Right renal pelvis (tissue), 4 donors: ENCODE data around the gene RALBP1. TPM values are rescaled to one million over a fixed set of nuclear protein-coding genes. Genes with fewer than 3 reads are reported as not detected.

Experiments
- DNase-seq, 4 donors: peaks; one replicate each; pipeline ENCODE4 v3.0.0-alpha.2; 2013; ENCODE audit warnings: low read depth in 4 of 4, low spot score in 3 of 4, missing footprints in 1 of 4
- polyA plus RNA-seq, 4 donors: library from polyadenylated mRNA; unstranded; fragments of 120-200 nt; gene quantifications; one replicate each; pipeline ENCODE4 v1.2.1, GENCODE V29; 2013; ENCODE audit not compliant: insufficient read length in 4 of 4

RALBP1 gene
- polyA plus RNA-seq, 4 donors, result 74.3 to 84.4 (median 79.1) TPM

DNA sequence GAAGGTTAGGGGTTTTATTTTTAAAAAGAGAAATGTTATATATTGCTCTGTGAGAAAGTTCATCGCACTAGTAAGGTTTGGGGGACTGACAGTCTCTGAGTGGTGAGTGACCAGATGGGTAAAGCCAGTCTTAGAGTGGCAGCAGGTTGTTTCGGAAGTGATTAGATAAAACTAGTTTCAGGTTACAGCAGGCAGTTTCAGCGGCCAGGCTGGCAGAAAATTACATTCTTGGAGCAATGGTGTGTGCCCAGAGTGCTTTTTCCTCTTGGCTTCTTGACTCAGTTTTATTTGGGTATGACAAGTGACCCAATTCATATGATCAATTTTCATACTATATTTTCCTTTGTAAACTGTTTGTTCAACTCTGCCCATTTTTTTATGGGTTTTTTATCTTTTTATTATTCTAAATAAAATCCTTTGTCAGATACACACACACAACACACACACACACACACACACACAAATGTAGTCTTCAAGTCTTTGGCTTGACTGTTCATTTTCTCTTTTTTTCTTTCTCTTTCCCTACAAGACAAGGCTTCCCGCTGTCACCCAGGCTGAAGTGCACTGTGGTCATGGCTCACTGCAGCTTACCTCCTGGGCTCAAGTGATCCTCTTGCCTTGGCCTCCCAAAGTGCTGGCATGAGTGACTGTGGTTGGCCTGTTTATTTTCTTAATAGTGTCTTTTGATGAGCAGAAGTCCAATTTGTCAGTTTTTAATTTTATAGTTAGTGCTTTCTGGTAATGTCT, 30.9 kb downstream of the RALBP1 start:
- no peak for DNase-seq

DNA sequence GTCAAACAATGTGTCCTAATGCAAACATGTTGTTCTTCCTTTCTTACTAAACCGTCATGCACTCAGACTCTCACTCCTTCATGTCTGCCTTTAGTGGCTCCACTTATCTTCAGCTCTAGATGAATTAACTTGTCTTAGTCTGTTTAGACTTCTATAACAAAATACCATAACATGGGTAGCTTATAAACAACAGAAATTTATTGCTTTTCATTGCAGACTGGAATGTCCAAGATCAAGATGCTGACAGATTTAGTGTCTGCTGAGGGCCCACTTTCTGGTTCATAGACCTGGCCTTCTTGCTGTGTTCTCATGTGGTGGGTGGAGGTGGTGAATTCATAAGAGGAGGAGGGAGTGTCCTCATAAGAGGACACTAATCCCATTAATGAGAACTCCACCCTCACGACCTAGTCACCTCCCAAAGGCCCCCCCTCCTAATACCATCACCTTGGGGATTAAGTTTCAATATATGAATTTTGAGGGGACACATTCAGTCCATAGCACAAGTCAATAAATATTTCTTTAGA, 32.3 kb downstream of the RALBP1 start:
- no peak for DNase-seq

DNA sequence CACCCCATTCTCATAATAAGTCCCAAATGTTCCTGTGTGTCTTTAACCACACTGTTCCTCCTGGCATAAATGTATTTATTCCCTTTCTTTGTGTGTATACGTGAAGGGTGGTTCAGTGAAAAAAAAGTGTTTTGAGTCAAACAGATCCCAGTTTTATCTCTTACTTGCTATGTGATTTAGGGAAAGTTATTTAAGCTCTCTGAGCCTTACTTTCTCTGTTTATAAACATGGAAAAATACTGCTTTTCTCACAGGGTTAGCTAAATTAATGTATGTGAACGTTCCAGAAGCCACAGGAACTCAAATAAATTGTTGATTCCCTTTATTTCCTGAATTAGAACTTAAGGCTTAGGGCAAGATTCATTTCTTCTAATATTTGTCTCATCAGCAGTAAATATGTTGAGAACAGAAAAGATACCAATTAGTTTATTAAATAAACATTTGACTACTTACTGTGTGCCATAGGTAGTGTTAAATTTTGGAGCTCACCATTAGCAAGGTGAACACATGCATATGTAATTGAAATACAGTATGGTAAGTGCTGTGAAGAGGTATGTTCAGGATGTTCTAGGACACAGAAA, 33.2 kb downstream of the RALBP1 start:
- no peak for DNase-seq

DNA sequence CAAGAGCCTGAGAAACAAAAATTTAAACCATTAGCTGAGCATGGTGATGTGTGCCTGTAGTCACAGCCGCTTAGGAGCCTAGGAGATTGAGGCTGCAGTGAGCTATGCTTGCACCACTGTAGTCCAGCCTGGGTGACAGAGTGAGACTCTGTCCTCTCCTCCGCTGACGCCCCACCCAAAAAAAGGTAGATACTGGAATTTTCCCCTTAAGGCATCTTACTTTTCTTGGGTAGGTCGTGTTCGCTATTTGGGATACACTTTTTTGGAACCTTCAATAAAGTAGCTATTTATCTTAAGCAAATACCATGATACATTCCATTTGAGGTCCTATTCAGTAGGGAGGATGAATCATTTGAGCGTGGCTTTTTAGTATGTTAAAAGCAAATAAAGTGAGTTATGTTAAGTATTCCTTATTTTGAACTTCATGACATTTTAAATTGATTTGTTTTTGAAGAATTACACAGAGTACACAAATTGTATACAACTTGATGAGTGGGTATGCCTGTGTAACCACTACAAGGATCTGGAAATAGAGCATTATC, 38.7 kb downstream of the RALBP1 start:
- no peak for DNase-seq

DNA sequence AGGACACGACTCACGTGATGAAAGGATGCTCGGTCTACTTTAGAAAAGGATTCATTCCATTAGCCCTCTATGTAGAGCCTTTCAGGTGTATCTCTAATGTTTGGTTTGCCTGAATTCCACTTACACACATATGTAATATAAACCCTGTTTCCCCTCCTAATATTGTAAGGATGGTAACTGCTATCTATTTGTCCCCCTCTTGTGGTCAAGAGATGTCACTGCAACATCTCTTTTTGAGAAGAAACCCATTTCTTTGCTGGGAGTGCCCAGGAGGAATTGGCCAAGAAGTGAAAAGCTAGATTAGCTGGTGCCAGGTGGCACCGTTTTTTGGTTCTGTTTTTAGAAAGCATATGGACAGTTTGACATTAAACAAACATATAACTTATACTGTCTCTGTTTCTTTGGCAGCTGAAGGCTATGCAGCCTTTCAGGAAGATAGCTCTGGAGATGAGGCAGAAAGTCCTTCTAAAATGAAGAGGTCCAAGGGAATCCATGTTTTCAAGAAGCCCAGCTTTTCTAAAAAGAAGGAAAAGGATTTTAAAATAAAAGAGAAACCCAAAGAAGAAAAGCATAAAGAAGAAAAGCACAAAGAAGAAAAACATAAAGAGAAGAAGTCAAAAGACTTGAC, 41.2 kb downstream of the RALBP1 start:
- peak in 1 of 4 donors; percentile 23 for DNase-seq

DNA sequence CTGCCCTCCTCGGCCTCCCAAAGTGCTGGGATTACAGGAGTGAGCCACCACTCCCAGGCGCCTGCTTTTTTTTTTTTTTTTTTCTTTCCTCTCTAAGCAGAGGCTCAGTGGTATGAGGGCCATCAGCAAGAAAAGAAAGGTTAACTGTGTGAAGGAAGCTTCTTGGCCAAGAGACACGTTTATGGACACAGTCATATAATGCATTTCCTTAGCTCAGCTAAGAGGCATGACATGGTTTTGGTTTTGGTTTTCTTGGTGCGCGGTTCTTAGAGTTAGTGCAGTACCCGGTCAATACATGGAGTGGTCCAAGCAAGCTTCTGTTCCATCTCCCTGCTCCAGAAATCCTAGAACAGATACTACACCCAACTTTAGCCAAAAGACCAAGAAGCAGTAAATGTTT, 42.6 kb downstream of the RALBP1 start:
- DNase-seq, result no peak

DNA sequence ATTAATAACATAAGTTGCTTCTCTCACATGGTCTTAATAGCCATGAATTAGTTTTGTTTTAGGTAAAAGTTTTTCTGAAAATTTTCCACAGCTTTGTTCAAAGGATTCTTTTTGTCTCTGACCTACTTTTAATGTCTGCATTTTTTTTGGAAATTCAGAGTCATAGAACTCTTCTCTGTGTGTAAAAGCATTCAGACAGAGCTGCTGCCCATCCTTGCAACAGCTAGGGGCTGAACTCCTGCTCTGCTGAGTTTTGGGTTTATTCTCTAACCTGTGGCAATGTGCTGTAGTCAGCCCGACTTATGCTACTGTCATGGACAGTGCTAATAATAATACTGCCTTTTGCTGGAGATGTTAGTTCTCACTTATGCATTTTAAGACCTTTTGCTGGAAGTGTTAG, 44.1 kb downstream of the RALBP1 start:
- no peak for DNase-seq

DNA sequence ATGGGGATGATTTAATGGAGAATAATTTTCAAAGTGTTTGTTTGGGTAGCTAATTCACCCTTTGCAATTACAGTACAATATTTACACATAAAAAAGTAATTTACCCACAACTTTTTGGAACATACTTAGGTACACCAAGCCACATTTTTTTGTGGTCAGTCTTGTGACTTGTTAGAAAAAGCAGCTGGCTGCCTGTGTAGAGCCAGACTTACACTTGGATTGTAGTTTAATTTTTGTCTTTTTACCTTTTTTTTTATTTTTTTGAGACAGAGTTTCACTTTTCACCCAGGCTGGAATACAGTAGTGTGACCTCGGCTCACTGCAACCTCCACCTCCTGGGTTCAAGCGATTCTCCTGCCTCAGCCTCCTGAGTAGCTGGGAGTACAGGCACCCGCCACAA, 45.4 kb downstream of the RALBP1 start:
- DNase-seq, result no peak

DNA sequence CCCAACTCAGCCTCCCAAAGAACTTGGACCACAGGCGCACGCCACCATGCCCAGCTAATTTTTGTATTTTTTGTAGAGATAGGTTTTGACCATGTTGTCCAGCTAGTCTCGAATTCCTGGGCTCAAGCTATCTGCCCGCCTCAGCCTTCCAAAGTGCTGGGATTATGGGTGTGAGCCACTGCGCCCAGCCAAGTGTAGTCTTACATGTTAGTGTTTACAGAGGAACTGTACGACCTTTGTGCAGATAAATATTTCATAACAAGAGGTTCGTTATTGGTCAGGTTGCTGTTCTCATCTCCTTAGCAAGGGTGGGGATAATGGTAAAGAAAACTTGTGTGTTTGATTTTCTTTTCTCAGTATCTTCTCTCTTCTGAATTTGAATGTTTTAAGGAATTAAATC, 46.5 kb downstream of the RALBP1 start:
- no peak for DNase-seq

DNA sequence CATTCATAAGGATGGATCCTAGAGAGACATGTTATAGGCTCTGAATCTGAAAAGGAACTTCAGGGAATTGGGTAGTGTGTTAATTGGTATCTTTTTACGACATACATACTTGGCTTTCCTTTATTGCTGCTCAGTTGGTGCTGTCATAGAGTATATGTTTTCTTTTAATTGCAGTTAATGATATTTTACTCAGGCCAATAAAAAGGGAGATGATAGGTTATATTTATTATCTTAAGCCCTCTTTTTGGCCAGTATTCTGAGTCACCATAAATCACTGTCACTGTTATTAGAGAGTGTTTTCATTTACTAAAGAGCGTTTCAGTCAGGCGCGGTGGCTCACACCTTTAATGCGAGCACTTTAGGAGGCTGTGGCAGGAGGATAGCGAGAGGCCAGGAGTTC, 47.6 kb downstream of the RALBP1 start:
- DNase-seq, result no peak

DNA sequence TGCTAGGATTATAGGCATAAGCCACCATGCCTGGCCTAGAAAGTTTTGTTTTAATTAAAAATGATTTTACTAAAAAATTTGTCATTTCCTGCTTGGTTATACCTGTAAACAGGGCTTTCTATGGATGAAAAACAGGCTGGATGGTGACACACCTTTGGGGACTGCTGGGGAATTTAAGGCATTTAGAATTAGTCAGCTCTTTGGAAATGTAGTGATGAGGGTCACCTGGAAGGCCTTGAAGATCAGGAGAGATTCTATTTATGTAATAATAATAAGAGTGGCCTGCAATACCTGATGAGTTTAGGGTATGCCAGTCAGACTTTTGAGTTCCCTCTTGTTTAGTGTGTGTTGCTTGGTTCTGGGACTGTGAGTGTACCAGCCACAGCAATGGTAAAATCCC, 51.1 kb downstream of the RALBP1 start:
- no peak for DNase-seq

DNA sequence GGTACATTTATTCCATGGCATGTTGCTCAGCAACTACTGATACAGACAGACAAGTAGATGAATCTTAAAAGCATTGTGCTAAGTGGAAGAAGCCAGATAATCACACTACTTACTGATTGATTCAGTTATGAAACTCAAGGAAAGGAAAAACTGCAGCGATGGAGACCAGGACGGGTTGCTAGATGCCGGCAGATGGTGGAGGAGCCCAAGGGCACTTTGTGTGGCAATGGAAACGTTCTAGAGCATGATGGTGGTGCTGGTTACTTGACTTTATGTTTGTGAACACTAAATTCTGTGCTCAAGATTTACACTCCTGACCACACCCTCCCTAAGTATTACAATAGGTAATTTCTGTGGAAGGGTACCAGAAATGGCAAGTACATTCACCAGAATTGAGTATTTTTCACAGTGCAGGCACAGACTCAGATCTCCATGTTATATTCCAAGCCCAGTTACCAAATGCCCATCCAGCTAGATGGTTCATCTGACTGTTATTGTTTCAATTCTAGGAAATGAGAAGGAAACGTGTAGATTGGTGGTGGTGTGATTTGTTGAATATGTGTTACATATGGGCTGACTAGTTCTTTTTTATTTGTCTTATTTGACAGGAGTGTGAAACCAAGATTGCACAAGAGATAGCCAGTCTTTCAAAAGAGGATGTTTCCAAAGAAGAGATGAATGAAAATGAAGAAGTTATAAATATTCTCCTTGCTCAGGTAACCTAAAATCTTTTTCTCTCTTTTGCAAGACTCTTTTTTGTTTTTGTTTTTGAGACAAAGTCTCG, 55.1 kb downstream of the RALBP1 start:
- no peak for DNase-seq

DNA sequence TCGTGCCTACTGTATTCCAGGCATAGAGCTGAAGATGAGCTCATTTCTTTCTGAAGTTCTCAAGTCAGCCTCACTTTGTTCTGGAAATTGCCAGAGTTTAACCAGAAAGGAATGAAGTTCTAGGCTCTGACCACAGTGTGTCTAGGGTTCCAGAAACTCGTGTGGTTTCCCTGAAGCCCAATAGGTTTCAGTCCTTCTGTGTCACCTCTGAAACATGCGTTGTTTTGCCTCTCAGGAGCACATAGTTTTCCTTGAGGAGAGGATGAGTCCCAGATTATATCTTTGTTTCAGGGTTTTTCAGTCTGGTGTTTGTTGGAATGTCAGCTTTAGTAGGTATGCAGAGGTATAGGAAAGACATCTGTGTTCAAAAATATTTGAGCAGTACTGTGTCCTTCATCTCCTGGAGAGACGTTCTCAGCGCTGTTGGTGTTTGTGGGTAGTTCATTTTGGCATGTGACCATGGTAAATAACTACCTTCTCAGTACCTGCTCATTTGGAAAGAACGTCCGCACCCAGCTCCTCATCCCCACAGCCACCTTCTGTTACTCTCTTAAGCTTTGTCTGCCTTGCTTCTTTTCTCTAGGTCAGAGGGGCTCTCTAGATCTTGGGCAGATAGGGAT, 56.6 kb downstream of the RALBP1 start:
- no peak for DNase-seq

DNA sequence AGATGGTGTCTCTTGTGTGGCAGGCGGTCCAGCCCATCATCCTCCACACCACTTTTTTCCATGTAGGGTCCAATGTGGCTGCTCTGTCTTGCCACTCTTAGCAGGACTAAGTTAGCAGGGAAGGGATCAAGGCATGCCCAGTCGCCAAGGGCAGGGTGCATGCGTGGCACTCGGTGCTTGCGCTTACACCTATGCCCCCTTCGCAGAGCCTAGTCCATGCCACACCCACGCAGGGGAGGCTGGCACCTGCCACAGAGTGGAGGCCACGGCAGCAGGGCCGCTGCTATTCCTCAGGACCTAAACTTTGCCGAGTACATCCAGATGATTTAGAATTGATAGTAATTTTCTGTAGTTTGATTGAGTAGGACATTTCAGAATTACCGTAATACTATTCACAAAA, 59.5 kb downstream of the RALBP1 start:
- no peak for DNase-seq

DNA sequence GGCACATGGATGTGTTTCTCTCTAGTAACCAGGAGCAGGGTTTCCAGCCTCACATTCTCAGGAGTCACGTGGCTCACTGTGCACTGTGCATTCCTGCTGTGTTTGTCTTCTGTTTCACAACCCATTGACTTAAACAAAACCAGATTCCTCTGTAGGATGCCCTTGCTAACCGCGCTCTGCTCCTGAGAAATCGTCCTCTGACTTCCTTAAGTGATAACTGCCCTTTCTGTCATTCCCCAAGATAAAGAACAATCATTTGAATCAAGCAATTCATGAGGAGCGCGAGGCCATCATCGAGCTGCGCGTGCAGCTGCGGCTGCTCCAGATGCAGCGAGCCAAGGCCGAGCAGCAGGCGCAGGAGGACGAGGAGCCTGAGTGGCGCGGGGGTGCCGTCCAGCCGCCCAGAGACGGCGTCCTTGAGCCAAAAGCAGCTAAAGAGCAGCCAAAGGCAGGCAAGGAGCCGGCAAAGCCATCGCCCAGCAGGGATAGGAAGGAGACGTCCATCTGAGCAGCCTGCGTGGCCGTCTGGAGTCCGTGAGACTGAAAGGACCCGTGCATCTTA, 60.2 kb downstream of the RALBP1 start:
- DNase-seq, result no peak

DNA sequence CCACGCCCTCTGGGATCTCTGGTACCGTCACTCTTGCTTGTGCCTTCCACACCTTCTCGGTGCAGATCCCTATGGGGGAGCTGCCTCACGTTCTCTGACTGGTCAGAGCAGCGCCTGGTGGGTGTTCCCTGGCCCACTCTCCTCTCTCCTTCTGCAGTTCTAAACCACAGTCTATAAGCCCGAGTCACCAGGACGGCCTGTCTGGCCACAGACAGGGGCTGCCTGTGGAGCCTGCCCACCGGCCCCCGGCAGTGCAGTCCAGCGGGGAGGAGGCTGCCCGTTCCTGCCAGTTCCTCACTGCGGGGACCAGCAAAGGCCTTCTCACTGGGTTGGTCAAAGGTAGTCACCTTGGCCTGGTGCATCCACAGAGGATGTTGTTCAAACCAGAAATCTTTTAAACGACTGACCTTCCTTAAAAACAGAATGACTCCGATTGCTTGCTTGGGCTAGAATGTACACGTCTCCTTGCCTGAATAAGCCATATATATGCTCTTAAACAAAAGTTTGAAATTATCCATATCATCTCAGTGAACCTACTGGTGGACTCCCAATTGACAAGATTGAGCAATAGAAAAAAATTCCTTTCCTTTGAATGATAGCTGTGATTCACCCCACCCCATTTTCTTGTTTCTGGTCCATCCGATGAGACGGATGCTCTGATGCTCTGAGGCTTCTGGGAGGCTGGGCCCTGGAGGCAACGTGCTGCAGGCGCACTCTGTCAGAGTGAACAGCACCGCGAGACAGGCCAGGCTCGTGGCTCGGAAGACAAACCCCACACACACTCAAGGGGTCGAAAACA, 61.2 kb downstream of the RALBP1 start:
- DNase-seq, result no peak

DNA sequence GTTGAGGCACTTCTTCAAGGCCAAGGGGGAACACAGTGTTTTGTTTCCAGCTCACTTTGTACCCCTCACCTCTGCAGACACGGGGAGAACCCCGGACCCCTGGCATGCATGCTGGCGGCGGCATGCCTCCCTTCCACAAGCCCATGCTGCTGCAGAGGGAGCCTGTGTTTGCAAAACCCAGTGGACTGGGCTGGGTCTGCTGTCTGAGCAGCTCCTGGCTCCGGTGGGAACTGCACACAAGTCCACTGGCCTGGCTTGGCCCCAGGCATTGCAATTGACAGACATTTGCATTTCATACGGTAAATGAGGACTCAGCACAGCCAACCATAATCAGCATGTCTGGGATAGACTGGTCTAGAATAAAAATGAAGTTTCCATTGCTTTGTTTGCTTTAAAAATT, 62.4 kb downstream of the RALBP1 start:
- DNase-seq, result no peak

DNA sequence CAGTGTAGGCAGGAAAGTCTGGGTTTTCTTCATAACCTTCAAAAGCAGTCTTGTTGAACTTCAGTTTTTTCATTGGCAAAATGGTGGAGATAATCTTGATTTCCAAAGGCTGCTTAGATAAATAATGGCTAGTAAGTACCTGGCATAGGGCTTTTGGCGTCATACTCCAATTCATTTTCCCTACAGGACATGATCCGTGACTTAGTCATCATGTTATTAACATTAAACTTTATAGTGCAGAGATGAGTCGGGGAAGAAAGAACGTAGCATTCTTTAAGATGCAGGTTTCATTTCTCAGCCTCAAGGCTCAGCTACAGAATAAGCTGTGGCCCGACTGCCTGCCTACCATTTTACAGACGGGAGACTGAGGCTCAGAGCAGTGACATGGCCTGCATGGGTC, 64.0 kb downstream of the RALBP1 start:
- DNase-seq, result no peak

DNA sequence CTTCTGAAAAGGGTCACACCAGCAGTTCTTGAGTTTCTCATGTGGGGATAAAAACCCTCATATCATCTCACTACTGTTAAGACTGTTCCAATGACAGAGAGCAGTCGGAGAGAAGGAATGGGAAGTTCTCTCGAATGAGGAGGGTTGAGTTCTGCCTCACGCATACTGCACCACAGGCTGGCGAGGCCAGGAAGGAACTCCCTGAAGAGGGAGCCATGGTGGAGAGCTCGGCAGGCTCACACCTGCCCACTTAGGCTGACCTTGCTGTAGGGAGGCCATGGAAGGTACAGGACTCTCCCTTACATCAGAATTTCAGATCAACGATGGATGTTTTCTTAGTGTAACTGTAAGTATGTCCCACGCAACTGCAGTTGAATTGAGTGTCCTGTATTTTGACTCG, 64.6 kb downstream of the RALBP1 start:
- no peak for DNase-seq
